Fibroblast of lung (primary cell): Measurements from ENCODE around the gene ASB15.

Experiments used
- EZH2 ChIP-seq: IDR thresholded peaks from 2 replicates; pipeline ENCODE4 v1.5.1; 2012; ENCODE audit warnings: low read length, control low read depth, mild to moderate bottlenecking; ENCODE audit errors: missing control alignments
- TF ChIP-seq, protein P1 (sequence below), 2 donors: IDR thresholded peaks in 1 of 2; conservative IDR thresholded peaks in 1 of 2; 1 replicate in 1 of 2; 2 replicates in 1 of 2; pipeline ENCODE4 v1.5.1; 2011 to 2012; ENCODE audit warnings: low read length in 2 of 2, control low read depth in 1 of 2, inconsistent platforms in 1 of 2, low read depth in 1 of 2, mild to moderate bottlenecking in 1 of 2

DNA sequence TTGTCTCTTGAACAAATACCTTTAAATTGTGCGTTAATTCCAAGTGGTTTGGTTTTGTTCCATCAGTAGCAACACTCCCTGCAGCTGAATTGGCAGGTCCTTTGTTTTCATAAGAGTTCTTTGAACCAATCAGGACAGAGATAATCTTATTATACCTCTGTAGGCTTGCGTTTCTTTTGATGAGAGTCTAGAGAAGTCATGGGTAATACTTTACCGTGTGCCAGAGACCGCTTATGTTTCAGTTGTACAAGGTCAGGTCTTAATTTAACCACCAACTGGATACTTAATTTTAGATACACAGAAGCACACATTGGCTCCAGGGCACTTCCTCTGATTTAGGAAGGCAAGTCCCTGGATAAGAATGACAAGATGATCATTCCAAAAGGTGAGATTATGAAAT lies at the start of gene ASB15:
- TF ChIP-seq, protein P1, sequence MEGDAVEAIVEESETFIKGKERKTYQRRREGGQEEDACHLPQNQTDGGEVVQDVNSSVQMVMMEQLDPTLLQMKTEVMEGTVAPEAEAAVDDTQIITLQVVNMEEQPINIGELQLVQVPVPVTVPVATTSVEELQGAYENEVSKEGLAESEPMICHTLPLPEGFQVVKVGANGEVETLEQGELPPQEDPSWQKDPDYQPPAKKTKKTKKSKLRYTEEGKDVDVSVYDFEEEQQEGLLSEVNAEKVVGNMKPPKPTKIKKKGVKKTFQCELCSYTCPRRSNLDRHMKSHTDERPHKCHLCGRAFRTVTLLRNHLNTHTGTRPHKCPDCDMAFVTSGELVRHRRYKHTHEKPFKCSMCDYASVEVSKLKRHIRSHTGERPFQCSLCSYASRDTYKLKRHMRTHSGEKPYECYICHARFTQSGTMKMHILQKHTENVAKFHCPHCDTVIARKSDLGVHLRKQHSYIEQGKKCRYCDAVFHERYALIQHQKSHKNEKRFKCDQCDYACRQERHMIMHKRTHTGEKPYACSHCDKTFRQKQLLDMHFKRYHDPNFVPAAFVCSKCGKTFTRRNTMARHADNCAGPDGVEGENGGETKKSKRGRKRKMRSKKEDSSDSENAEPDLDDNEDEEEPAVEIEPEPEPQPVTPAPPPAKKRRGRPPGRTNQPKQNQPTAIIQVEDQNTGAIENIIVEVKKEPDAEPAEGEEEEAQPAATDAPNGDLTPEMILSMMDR (conservative IDR thresholded peaks at IDR 0.05 in 1 of 2, IDR thresholded peaks at IDR 0.05 in 1 of 2; ENCODE audit: low read depth in 1 of 2, low read length in 2 of 2), result no peak
- TF ChIP-seq EZH2, result no peak
